PC-3 (cell line): ENCODE measurements around the gene C1QTNF5. TPM values are rescaled to one million over a fixed set of nuclear protein-coding genes. Genes with fewer than 3 reads are reported as not detected.

Experiments
- ATAC-seq: fragments of 200-7000 bp; cut with Tn5 transposase; 2 replicates; pipeline ENCODE4 v1.9.1; 2020; ENCODE audit warnings: mild to moderate bottlenecking, moderate library complexity
- BruUV-seq: library from RNA; stranded (reverse); fragments of 400-500 nt; replicated peaks from 2 replicates; lab custom pipeline; 2021; lab: Mats Ljungman, UMichigan
- CTCF ChIA-PET: fragments of 300-600 bp; sonication (Branson Sonifier 250); formaldehyde crosslinking; loops from one replicate; lab custom pipeline; 2022; ENCODE audit warnings: antibody characterized with exemption; lab: Charles Lee
- POLR2A ChIA-PET: fragments of 300-600 bp; sonication (Branson Sonifier 250); formaldehyde crosslinking; loops from one replicate; lab custom pipeline; 2022; ENCODE audit warnings: antibody characterized with exemption; ENCODE audit not compliant: unreplicated experiment; lab: Charles Lee
- DNase-seq: peaks from one replicate; pipeline ENCODE4 v3.0.0-alpha.2; 2015
- H2AFZ ChIP-seq: fragments of 300-600 bp; sonication (generic); 2 replicates; pipeline ENCODE4 v1.6.0; 2016; ENCODE audit warnings: antibody characterized with exemption, low read length
- H3F3A ChIP-seq: fragments of 300-600 bp; sonication (generic); one replicate; pipeline ENCODE4 v1.6.0; 2017; ENCODE audit warnings: antibody characterized with exemption, low read length, control low read depth, mild to moderate bottlenecking; ENCODE audit not compliant: unreplicated experiment
- H3K27ac ChIP-seq: fragments of 300-600 bp; sonication (generic); 2 replicates; pipeline ENCODE4 v1.5.1; 2016; ENCODE audit warnings: mild to moderate bottlenecking, low read length
- H3K27me3 ChIP-seq: fragments of 300-600 bp; sonication (generic); 2 replicates; pipeline ENCODE4 v1.6.1; 2016; ENCODE audit warnings: low read length, mixed read lengths
- H3K36me3 ChIP-seq: fragments of 300-600 bp; sonication (generic); 2 replicates; pipeline ENCODE4 v1.6.1; 2016; ENCODE audit warnings: low read depth, mixed run types, low read length, mixed read lengths
- H3K4me1 ChIP-seq: fragments of 300-600 bp; sonication (generic); 2 replicates; pipeline ENCODE4 v1.5.1; 2016; ENCODE audit warnings: low read length; ENCODE audit not compliant: insufficient read depth
- H3K4me2 ChIP-seq: fragments of 300-600 bp; sonication (generic); 2 replicates; pipeline ENCODE4 v1.6.0; 2016; ENCODE audit warnings: low read length
- H3K4me3 ChIP-seq: fragments of 300-600 bp; sonication (generic); 2 replicates; pipeline ENCODE4 v1.5.1; 2016; ENCODE audit warnings: mild to moderate bottlenecking, low read length, mixed read lengths
- H3K79me2 ChIP-seq: fragments of 300-600 bp; sonication (generic); 2 replicates; pipeline ENCODE4 v1.6.1; 2017; ENCODE audit warnings: low read length, mixed read lengths
- H3K9ac ChIP-seq: fragments of 300-600 bp; sonication (generic); 2 replicates; pipeline ENCODE4 v1.6.0; 2016; ENCODE audit warnings: mild to moderate bottlenecking, low read length
- H3K9me2 ChIP-seq: fragments of 300-600 bp; sonication (generic); replicated peaks from 2 replicates; pipeline ENCODE4 v1.6.1; 2016; ENCODE audit warnings: mixed run types, low read length, mixed read lengths
- H3K9me3 ChIP-seq: fragments of 300-600 bp; sonication (generic); 2 replicates; pipeline ENCODE4 v1.6.1; 2016; ENCODE audit warnings: low read length, mixed read lengths
- H4K20me1 ChIP-seq: fragments of 300-600 bp; sonication (generic); 2 replicates; pipeline ENCODE4 v1.6.1; 2016; ENCODE audit warnings: low read length, mixed read lengths
- EZH2 ChIP-seq: fragments of 300-600 bp; sonication (generic); IDR thresholded peaks from one replicate; pipeline ENCODE4 v1.6.1; 2017; ENCODE audit warnings: antibody characterized with exemption, mild to moderate bottlenecking, low read length; ENCODE audit not compliant: unreplicated experiment
- EZH2phosphoT487 ChIP-seq: fragments of 300-600 bp; sonication (generic); IDR thresholded peaks from 2 replicates; pipeline ENCODE4 v1.6.1; 2018; ENCODE audit warnings: mild to moderate bottlenecking, antibody characterized with exemption, low read length, borderline replicate concordance
- intact Hi-C: fragments of 100-400 bp; cut with micrococcal nuclease; formaldehyde crosslinking; loops from 2 replicates; pipeline ENCODE4 v1.9.0; 2023
- total RNA-seq: library from RNA; depleted of rRNA; stranded (reverse); fragments of >200 nt; gene quantifications from 2 replicates; pipeline ENCODE4 v1.2.3, GENCODE V29; 2014
- TF ChIP-seq, protein P1 (sequence below): fragments of 300-600 bp; sonication (generic); conservative IDR thresholded peaks from 2 replicates; pipeline ENCODE4 v1.5.1; 2017; ENCODE audit warnings: antibody characterized with exemption, low read depth, mild to moderate bottlenecking, low read length

The C1QTNF5 gene
- total RNA-seq, 1 experiment from 2014 or later: 2.0 TPM

GRCh38 chr11:119300198-119300964 lies 40.3 kb downstream of the C1QTNF5 start:
- DNase-seq (no peak), ATAC-seq (no peak)
- TF ChIP-seq, protein P1, sequence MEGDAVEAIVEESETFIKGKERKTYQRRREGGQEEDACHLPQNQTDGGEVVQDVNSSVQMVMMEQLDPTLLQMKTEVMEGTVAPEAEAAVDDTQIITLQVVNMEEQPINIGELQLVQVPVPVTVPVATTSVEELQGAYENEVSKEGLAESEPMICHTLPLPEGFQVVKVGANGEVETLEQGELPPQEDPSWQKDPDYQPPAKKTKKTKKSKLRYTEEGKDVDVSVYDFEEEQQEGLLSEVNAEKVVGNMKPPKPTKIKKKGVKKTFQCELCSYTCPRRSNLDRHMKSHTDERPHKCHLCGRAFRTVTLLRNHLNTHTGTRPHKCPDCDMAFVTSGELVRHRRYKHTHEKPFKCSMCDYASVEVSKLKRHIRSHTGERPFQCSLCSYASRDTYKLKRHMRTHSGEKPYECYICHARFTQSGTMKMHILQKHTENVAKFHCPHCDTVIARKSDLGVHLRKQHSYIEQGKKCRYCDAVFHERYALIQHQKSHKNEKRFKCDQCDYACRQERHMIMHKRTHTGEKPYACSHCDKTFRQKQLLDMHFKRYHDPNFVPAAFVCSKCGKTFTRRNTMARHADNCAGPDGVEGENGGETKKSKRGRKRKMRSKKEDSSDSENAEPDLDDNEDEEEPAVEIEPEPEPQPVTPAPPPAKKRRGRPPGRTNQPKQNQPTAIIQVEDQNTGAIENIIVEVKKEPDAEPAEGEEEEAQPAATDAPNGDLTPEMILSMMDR: no peak
- TF ChIP-seq EZH2phosphoT487 (no peak), EZH2 (no peak)
- Histone ChIP-seq H3K36me3 (peaks cover 62% of the 10 kb centered on the region), H3K4me1 (no peaks in the 10 kb centered on the region), H3K27me3 (no peaks in the 10 kb centered on the region), H3F3A (no peaks in the 10 kb centered on the region), H3K9me2 (no peaks in the 10 kb centered on the region), H3K4me2 (no peak overlapping the region), H4K20me1 (no peaks in the 10 kb centered on the region), H2AFZ (no peak overlapping the region), H3K9ac (no peak overlapping the region), H3K27ac (no peak overlapping the region), H3K79me2 (no peaks in the 10 kb centered on the region), H3K9me3 (no peaks in the 10 kb centered on the region), H3K4me3 (no peak overlapping the region)
- no TSS peak for BruUV-seq
- POLR2A ChIA-PET: interaction anchor here (0.5 kb wide), 1 partner anchor 198 kb away, joined by 3 read pairs; no protein-coding TSS in a partner anchor
- CTCF ChIA-PET: no interaction called here
- intact Hi-C loops: no loop called here

GRCh38 chr11:119299416-119299815 lies 41.3 kb downstream of the C1QTNF5 start:
- Histone ChIP-seq H3K4me2 (no peak overlapping the region), H3K9ac (no peak overlapping the region), H3K9me3 (no peaks in the 10 kb centered on the region), H3K4me3 (no peak overlapping the region), H3K36me3 (peaks cover 62% of the 10 kb centered on the region), H3K27ac (no peak overlapping the region), H3K79me2 (no peaks in the 10 kb centered on the region), H3F3A (no peaks in the 10 kb centered on the region), H2AFZ (no peak overlapping the region), H3K27me3 (no peaks in the 10 kb centered on the region), H4K20me1 (no peaks in the 10 kb centered on the region), H3K4me1 (no peaks in the 10 kb centered on the region), H3K9me2 (no peaks in the 10 kb centered on the region)
- no peak for ATAC-seq
- no peak for DNase-seq
- ChIA-PET POLR2A (no interaction called here), CTCF (no interaction called here)
- intact Hi-C loops: loop anchor here (10.0 kb wide), 1 partner anchor 155 kb away; the partner anchor contains the start of gene ABCG4
- no TSS peak for BruUV-seq
- TF ChIP-seq, protein P1: no peak
- TF ChIP-seq EZH2 (no peak), EZH2phosphoT487 (no peak)

DNA sequence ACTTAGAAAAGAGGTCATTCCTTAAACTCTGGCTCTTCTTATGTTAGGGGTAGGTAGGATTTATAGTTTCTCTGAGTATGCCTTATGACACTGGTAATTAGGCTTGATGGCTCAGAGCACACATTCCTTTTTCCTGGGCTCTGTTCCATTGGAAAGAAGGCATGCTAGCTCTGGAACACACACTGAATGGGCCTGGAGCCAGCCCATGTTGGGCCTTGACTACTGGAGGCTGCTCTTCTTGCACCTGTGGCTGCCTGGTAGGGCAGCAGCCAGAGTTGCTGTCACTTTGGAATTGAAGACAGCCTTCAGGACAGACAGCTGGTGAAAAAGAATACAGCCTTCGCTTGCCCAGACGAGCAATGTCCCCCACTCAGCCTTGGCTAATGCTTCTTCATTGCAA lies 42.0 kb downstream of the C1QTNF5 start:
- Histone ChIP-seq H3F3A (no peaks in the 10 kb centered on the region), H3K27me3 (no peaks in the 10 kb centered on the region), H3K9me3 (no peaks in the 10 kb centered on the region), H3K9ac (no peak overlapping the region), H3K9me2 (no peaks in the 10 kb centered on the region), H3K27ac (no peak overlapping the region), H3K36me3 (peaks cover 55% of the 10 kb centered on the region), H3K79me2 (no peaks in the 10 kb centered on the region), H3K4me1 (no peaks in the 10 kb centered on the region), H4K20me1 (no peaks in the 10 kb centered on the region), H2AFZ (no peak overlapping the region), H3K4me3 (no peak overlapping the region), H3K4me2 (no peak overlapping the region)
- BruUV-seq: no TSS peak
- CTCF ChIA-PET: no interaction called here
- POLR2A ChIA-PET: no interaction called here
- intact Hi-C loops: loop anchor here (10.0 kb wide), 1 partner anchor 154 kb away; the partner anchor contains the start of gene ABCG4
- no peak for TF ChIP-seq EZH2
- TF ChIP-seq EZH2phosphoT487: no peak
- TF ChIP-seq, protein P1: no peak
- ATAC-seq: no peak
- no peak for DNase-seq
